Neutrophil (primary cell): ENCODE results near the gene IL12RB2.

Source experiments
- H3K27ac ChIP-seq: fragments of 200-600 bp; sonication (generic); 2 replicates; pipeline ENCODE4 v1.5.1; 2016; ENCODE audit warnings: mild to moderate bottlenecking, moderate library complexity
- H3K27me3 ChIP-seq: fragments of 200-600 bp; sonication (generic); 2 replicates; pipeline ENCODE4 v1.6.0; 2016; ENCODE audit warnings: mild to moderate bottlenecking
- H3K36me3 ChIP-seq: fragments of 200-600 bp; sonication (generic); 2 replicates; pipeline ENCODE4 v1.5.1; 2017
- H3K4me1 ChIP-seq, 2 experiments: fragments of 200-600 bp in 1 of 2; sonication (generic) in 1 of 2; 1 replicate in 1 of 2; 2 replicates in 1 of 2; pipeline versions ENCODE4 v1.5.1 to v1.6.1; 2013 to 2016; ENCODE audit warnings: low read depth in 1 of 2, low read length in 1 of 2, mild to moderate bottlenecking in 1 of 2, moderate library complexity in 1 of 2; ENCODE audit not compliant: control insufficient read depth in 1 of 2, insufficient read depth in 1 of 2
- H3K4me3 ChIP-seq, 2 experiments: fragments of 200-600 bp in 1 of 2; sonication (generic) in 1 of 2; 1 replicate in 1 of 2; 2 replicates in 1 of 2; pipeline ENCODE4 v1.5.1; 2013 to 2016; ENCODE audit warnings: low read depth in 1 of 2, low read length in 1 of 2, mild to moderate bottlenecking in 1 of 2, moderate library complexity in 1 of 2
- H3K9me3 ChIP-seq: fragments of 200-600 bp; sonication (generic); 2 replicates; pipeline ENCODE4 v1.5.1; 2016
- CTCF ChIP-seq: fragments of 200-600 bp; sonication (generic); IDR thresholded peaks from 2 replicates; pipeline ENCODE4 v1.5.1; 2016; ENCODE audit warnings: antibody characterized with exemption

The IL12RB2 gene

GRCh38 chr1:67307251-67308060, at the start of gene IL12RB2:
TSS of gene IL12RB2 (plus strand) at chr1:67307873. CDS start at chr1:67320369, 12,496 bp downstream.
- peaks cover 55% of the 10 kb centered on the region for H3K27me3 ChIP-seq
- H3K4me3 ChIP-seq, result peak within 1 kb of the TSS in 1 of 2 experiments; percentile 30
- no peak for TF ChIP-seq CTCF
- no peak within 1 kb of the TSS for H3K27ac ChIP-seq
- no peaks in the 10 kb centered on the region for H3K36me3 ChIP-seq
- no peaks in the 10 kb centered on the region for H3K9me3 ChIP-seq
- H3K4me1 ChIP-seq, result peaks cover 7 to 13% of the 10 kb centered on the region in 2 experiments

GRCh38 chr1:67261680-67262079, 46.0 kb upstream of the IL12RB2 start:
- H3K9me3 ChIP-seq, result no peaks in the 10 kb centered on the region

GRCh38 chr1:67262735-67263134, 44.9 kb upstream of the IL12RB2 start:
- Histone ChIP-seq H3K9me3 (no peaks in the 10 kb centered on the region), H3K4me1 (no peaks in the 10 kb centered on the region), H3K27ac (no peak overlapping the region), H3K36me3 (no peaks in the 10 kb centered on the region), H3K27me3 (no peaks in the 10 kb centered on the region), H3K4me3 (no peak overlapping the region)
- TF ChIP-seq CTCF, result no peak

More at GRCh38 chr1:67261680-67262079, 46.0 kb upstream of the IL12RB2 start:
- Histone ChIP-seq H3K36me3 (no peaks in the 10 kb centered on the region), H3K4me3 (no peak overlapping the region), H3K27me3 (no peaks in the 10 kb centered on the region), H3K27ac (no peak overlapping the region), H3K4me1 (no peaks in the 10 kb centered on the region)
- no peak for TF ChIP-seq CTCF

- H3K9me3 ChIP-seq, result no peaks in the 10 kb centered on the region
- H3K27ac ChIP-seq, result no peak overlapping the region
- H3K27me3 ChIP-seq, result no peaks in the 10 kb centered on the region
These were observed 43.5 kb upstream of the IL12RB2 start for GRCh38 chr1:67264152-67264551.

GRCh38 chr1:67264899-67265298, 42.8 kb upstream of the IL12RB2 start:
- no peak overlapping the region for H3K4me3 ChIP-seq
- no peaks in the 10 kb centered on the region for H3K36me3 ChIP-seq
- no peak for TF ChIP-seq CTCF
- no peaks in the 10 kb centered on the region for H3K4me1 ChIP-seq
- no peak overlapping the region for H3K27ac ChIP-seq
- H3K27me3 ChIP-seq, result no peaks in the 10 kb centered on the region
- no peaks in the 10 kb centered on the region for H3K9me3 ChIP-seq

More at GRCh38 chr1:67264152-67264551, 43.5 kb upstream of the IL12RB2 start:
- no peak overlapping the region for H3K4me3 ChIP-seq
- no peak for TF ChIP-seq CTCF
- no peaks in the 10 kb centered on the region for H3K36me3 ChIP-seq
- H3K4me1 ChIP-seq, result no peaks in the 10 kb centered on the region
